ENCODE data around the gene STXBP6. TPM values are rescaled to one million over a fixed set of nuclear protein-coding genes. Genes with fewer than 3 reads are reported as not detected.

STXBP6 gene
- total and polyA plus RNA-seq, 2 of the 13 experiments (the other 11 are each of a cell fraction or from before 2014, with no cell fraction given): 35.3 to 42.8 TPM

GRCh38 chr14:24839617-24840203 is 210.2 kb downstream of the STXBP6 start (continued):
- TF ChIP-seq, protein P1, sequence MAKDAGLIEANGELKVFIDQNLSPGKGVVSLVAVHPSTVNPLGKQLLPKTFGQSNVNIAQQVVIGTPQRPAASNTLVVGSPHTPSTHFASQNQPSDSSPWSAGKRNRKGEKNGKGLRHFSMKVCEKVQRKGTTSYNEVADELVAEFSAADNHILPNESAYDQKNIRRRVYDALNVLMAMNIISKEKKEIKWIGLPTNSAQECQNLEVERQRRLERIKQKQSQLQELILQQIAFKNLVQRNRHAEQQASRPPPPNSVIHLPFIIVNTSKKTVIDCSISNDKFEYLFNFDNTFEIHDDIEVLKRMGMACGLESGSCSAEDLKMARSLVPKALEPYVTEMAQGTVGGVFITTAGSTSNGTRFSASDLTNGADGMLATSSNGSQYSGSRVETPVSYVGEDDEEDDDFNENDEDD (CRISPR knock-in tag; IDR thresholded peaks at IDR 0.05; ENCODE audit: borderline replicate concordance): peak; percentile 40; the same call in 1 of the 2 replicates
- TF ChIP-seq ZNF280B (CRISPR knock-in tag; IDR thresholded peaks at IDR 0.05; ENCODE audit: borderline replicate concordance) (no peak), NR3C1 (CRISPR knock-in tag; IDR thresholded peaks at IDR 0.05) (no peak), TCF12 (IDR thresholded peaks at IDR 0.05) (no peak), TCF12 (CRISPR knock-in tag; IDR thresholded peaks at IDR 0.05) (peak; percentile 78; the same call in 1 of the 2 replicates), ZBTB21 (CRISPR knock-in tag; IDR thresholded peaks at IDR 0.05) (peak; percentile 58; the same call in 1 of the 2 replicates), ZNF574 (CRISPR knock-in tag; IDR thresholded peaks at IDR 0.05) (no peak), CREB1 (IDR thresholded peaks at IDR 0.05) (peak; percentile 58), CREB1 (CRISPR knock-in tag; IDR thresholded peaks at IDR 0.05) (peak; percentile 78; the same call in 1 of the 2 replicates), NFKB2 (CRISPR knock-in tag; IDR thresholded peaks at IDR 0.05; ENCODE audit: borderline replicate concordance) (no peak), ZNF329 (CRISPR knock-in tag; IDR thresholded peaks at IDR 0.05; ENCODE audit: low read depth) (no peak), STAT6 (CRISPR knock-in tag; IDR thresholded peaks at IDR 0.05; ENCODE audit: borderline replicate concordance) (peak; percentile 71; the same call in 1 of the 2 replicates), GABPB1 (CRISPR knock-in tag; IDR thresholded peaks at IDR 0.05) (no peak; the same call in 1 of the 2 replicates)
- TF ChIP-seq, protein P2, sequence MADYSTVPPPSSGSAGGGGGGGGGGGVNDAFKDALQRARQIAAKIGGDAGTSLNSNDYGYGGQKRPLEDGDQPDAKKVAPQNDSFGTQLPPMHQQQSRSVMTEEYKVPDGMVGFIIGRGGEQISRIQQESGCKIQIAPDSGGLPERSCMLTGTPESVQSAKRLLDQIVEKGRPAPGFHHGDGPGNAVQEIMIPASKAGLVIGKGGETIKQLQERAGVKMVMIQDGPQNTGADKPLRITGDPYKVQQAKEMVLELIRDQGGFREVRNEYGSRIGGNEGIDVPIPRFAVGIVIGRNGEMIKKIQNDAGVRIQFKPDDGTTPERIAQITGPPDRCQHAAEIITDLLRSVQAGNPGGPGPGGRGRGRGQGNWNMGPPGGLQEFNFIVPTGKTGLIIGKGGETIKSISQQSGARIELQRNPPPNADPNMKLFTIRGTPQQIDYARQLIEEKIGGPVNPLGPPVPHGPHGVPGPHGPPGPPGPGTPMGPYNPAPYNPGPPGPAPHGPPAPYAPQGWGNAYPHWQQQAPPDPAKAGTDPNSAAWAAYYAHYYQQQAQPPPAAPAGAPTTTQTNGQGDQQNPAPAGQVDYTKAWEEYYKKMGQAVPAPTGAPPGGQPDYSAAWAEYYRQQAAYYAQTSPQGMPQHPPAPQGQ (CRISPR knock-in tag; IDR thresholded peaks at IDR 0.05; ENCODE audit: borderline replicate concordance): no peak
- TF ChIP-seq, protein P3, sequence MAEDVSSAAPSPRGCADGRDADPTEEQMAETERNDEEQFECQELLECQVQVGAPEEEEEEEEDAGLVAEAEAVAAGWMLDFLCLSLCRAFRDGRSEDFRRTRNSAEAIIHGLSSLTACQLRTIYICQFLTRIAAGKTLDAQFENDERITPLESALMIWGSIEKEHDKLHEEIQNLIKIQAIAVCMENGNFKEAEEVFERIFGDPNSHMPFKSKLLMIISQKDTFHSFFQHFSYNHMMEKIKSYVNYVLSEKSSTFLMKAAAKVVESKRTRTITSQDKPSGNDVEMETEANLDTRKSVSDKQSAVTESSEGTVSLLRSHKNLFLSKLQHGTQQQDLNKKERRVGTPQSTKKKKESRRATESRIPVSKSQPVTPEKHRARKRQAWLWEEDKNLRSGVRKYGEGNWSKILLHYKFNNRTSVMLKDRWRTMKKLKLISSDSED (CRISPR knock-in tag; IDR thresholded peaks at IDR 0.05): no peak
- TF ChIP-seq, protein P4, sequence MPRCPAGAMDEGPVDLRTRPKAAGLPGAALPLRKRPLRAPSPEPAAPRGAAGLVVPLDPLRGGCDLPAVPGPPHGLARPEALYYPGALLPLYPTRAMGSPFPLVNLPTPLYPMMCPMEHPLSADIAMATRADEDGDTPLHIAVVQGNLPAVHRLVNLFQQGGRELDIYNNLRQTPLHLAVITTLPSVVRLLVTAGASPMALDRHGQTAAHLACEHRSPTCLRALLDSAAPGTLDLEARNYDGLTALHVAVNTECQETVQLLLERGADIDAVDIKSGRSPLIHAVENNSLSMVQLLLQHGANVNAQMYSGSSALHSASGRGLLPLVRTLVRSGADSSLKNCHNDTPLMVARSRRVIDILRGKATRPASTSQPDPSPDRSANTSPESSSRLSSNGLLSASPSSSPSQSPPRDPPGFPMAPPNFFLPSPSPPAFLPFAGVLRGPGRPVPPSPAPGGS (CRISPR knock-in tag; IDR thresholded peaks at IDR 0.05): no peak

All from HepG2 (cell line).